Upper lobe of left lung (tissue), 4 donors: ENCODE data around the gene LMCD1.

Experiments
- CTCF ChIP-seq, 6 experiments: fragments of 450-650 bp in 4 of 6; fragments of 200-600 bp in 2 of 6; sonication (generic) in 2 of 6; IDR thresholded peaks; one replicate each; pipeline ENCODE4 v1.5.1; 2016 to 2019; ENCODE audit warnings: antibody characterized with exemption in 6 of 6
- EP300 ChIP-seq, 4 donors: sonication (generic); formaldehyde crosslinking; IDR thresholded peaks; one replicate each; pipeline ENCODE4 v1.5.1; 2017; ENCODE audit warnings: antibody characterized with exemption in 4 of 4, control low read depth in 2 of 4
- POLR2A ChIP-seq, 4 donors: fragments of 450-650 bp; IDR thresholded peaks; one replicate each; pipeline ENCODE4 v1.5.1; 2016 to 2017; ENCODE audit warnings: antibody characterized with exemption in 4 of 4, mild to moderate bottlenecking in 2 of 4
- POLR2AphosphoS5 ChIP-seq, 2 donors: sonication (generic); formaldehyde crosslinking; IDR thresholded peaks; one replicate each; pipeline ENCODE4 v1.5.1; 2017; ENCODE audit warnings: antibody characterized with exemption in 2 of 2

GRCh38 chr3:8457039-8457438 is 44.6 kb upstream of the LMCD1 start:
- TF ChIP-seq CTCF (IDR thresholded peaks at IDR 0.05): no peak
- no peak for TF ChIP-seq POLR2A (IDR thresholded peaks at IDR 0.05)
- no peak for TF ChIP-seq POLR2AphosphoS5 (IDR thresholded peaks at IDR 0.05)
- TF ChIP-seq EP300 (IDR thresholded peaks at IDR 0.05): no peak
